PC-3 (cell line): ENCODE data around the gene PSMD3.
A peak's percentile ranks its signal among the peaks of the same experiment; 100 is the strongest.

Experiments
- EZH2 ChIP-seq: fragments of 300-600 bp; sonication (generic); IDR thresholded peaks from one replicate; pipeline ENCODE4 v1.6.1; 2017; ENCODE audit warnings: antibody characterized with exemption, mild to moderate bottlenecking, low read length; ENCODE audit not compliant: unreplicated experiment
- TF ChIP-seq, protein P1 (sequence below): fragments of 300-600 bp; sonication (generic); conservative IDR thresholded peaks from 2 replicates; pipeline ENCODE4 v1.5.1; 2017; ENCODE audit warnings: antibody characterized with exemption, low read depth, mild to moderate bottlenecking, low read length

DNA sequence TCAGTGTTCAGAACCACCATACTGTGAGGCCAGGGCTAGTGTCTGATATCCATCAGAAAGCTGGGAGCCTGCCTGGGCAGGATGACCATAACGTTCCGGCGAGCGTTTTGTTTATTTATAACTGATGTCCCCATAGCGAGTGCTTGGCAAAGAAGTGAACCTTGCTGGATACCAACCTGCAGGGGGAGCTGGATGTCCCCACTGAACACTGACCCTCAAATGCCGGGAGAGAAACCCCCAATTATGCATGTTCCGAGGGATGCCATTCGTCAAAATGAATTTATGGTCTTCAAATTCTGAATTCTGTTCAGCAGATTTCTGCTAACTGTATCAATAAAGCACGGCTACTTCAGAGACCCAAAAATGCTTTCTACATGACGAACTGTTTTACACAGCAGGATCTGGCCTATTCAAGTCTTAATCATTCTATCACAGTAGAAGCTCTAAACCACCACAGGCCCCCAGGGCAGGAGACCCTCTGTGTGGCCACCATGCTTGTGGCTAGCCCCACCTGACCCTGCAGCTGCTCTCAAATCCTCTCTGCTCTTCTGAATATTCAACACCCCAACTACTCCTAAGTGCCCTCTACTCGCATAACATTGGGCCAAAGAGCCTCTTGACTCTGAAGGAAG, 58.4 kb downstream of the PSMD3 start:
- TF ChIP-seq EZH2: no peak
- TF ChIP-seq, protein P1, sequence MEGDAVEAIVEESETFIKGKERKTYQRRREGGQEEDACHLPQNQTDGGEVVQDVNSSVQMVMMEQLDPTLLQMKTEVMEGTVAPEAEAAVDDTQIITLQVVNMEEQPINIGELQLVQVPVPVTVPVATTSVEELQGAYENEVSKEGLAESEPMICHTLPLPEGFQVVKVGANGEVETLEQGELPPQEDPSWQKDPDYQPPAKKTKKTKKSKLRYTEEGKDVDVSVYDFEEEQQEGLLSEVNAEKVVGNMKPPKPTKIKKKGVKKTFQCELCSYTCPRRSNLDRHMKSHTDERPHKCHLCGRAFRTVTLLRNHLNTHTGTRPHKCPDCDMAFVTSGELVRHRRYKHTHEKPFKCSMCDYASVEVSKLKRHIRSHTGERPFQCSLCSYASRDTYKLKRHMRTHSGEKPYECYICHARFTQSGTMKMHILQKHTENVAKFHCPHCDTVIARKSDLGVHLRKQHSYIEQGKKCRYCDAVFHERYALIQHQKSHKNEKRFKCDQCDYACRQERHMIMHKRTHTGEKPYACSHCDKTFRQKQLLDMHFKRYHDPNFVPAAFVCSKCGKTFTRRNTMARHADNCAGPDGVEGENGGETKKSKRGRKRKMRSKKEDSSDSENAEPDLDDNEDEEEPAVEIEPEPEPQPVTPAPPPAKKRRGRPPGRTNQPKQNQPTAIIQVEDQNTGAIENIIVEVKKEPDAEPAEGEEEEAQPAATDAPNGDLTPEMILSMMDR: peak; percentile 60
